Ovary (tissue), 3 donors: Measurements from ENCODE around the gene CAMSAP1.

Experiments
- CTCF ChIP-seq, 3 donors: fragments of 450-650 bp in 2 of 3; fragments of 200-600 bp in 1 of 3; IDR thresholded peaks; one replicate each; pipeline versions ENCODE4 v1.5.1 to v1.8.0; 2016 to 2022; ENCODE audit warnings: antibody characterized with exemption in 3 of 3, mild to moderate bottlenecking in 1 of 3
- EP300 ChIP-seq: sonication (generic); formaldehyde crosslinking; IDR thresholded peaks from one replicate; pipeline ENCODE4 v1.6.1; 2017; ENCODE audit warnings: antibody characterized with exemption
- POLR2A ChIP-seq: fragments of 450-650 bp; IDR thresholded peaks from one replicate; pipeline ENCODE4 v1.6.1; 2017; ENCODE audit warnings: antibody characterized with exemption, mild to moderate bottlenecking, moderate library complexity
- donor health status: DM: no; HTN: no; CAD: no.

DNA sequence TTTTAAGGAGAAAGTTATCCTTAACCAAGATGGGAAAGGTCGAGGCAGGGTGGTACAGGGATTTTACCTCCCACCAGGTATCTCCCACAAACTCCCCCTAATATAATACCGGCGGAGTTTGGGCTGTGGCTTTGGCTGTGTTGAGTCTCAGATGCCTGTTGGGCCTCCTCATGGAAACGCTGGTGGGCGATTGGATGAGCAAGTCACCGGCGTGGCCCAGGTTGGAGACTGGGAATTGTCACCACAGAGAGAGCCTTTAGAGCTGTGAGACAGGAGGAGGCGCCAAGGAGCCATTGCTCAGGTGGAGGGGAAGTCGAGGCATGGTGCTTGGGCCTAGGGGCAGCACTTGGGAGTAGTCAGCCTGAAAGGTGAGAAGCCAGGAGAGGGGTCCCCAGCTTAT lies 3.4 kb upstream of the CAMSAP1 start:
- no peak for TF ChIP-seq CTCF (IDR thresholded peaks at IDR 0.05)
- TF ChIP-seq EP300, result no peak
- TF ChIP-seq POLR2A, result no peak
